ENCODE results near the gene KLRB1. TPM values are rescaled to one million over a fixed set of nuclear protein-coding genes. Genes with fewer than 3 reads are reported as not detected.
"Not testable (repeated sequence)": the region's sequence is repeated elsewhere in the genome, so short reads cannot be mapped to it uniquely, and the experiment has no call there.

Gene KLRB1
- total RNA-seq, 1 donor from 2014 or later, result not detected

DNA sequence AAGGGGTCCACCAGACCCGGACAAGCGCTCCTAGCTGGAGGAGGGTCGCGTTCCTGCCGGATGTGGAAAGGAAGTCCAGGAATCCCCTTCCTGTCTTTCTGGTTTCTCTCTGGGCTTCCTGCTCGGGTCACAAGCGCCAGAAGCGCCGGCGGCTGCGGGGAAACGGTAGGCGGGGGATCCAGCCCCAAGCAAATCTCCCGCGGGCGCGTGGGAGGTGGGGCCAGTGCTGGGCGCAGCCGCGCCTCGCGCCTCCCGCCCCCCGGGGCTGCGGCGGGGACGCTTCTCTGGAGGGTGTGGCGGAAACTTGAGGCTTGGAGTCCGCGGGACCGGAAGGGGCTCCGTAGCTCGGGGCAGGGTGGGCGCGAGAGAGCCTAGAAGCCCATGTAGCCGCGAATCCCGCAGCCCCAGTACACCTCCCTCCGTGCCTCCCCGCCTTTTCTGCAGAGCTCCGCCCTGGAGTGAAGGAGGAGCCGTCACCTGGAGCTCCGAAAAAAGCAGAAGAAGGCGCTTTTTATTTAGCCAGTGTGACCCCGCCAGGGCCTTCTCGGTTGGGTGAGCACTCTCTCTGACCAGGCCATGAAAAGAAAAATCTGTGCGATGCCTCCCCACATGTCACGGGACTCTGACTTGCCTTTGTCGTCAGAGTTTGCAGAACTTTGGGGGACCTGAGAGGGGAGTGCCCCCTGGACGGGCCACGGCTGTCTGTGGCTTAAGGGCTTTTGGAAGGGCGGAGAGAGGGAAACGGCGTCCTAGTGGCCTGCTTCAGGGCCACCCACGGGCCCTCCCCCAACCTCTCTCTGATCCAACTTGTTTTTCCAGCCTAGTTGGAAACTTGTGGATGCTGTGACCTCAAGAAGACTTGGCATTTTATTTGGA, 40.3 kb upstream of the KLRB1 start:
- H3K36me3 Mint-ChIP-seq (ENCODE audit: low read depth), result peaks cover 3% of the 10 kb centered on the region
- H3K27me3 Mint-ChIP-seq (ENCODE audit: low read depth), result no peaks in the 10 kb centered on the region
- peak overlapping the region; percentile 94 for H3K27ac Mint-ChIP-seq (ENCODE audit: unreplicated experiment)
- H3K9me3 Mint-ChIP-seq (ENCODE audit: low read depth), result peaks cover 7% of the 10 kb centered on the region
- peaks cover 45% of the 10 kb centered on the region for H3K4me1 Mint-ChIP-seq (ENCODE audit: low read depth)
- TF ChIP-seq, protein P1, sequence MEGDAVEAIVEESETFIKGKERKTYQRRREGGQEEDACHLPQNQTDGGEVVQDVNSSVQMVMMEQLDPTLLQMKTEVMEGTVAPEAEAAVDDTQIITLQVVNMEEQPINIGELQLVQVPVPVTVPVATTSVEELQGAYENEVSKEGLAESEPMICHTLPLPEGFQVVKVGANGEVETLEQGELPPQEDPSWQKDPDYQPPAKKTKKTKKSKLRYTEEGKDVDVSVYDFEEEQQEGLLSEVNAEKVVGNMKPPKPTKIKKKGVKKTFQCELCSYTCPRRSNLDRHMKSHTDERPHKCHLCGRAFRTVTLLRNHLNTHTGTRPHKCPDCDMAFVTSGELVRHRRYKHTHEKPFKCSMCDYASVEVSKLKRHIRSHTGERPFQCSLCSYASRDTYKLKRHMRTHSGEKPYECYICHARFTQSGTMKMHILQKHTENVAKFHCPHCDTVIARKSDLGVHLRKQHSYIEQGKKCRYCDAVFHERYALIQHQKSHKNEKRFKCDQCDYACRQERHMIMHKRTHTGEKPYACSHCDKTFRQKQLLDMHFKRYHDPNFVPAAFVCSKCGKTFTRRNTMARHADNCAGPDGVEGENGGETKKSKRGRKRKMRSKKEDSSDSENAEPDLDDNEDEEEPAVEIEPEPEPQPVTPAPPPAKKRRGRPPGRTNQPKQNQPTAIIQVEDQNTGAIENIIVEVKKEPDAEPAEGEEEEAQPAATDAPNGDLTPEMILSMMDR (IDR thresholded peaks at IDR 0.05), result peak; percentile 24
- no peak for DNase-seq (ENCODE audit: low spot score)
- peak overlapping the region; percentile 87 for H3K4me3 Mint-ChIP-seq (ENCODE audit: unreplicated experiment)

DNA sequence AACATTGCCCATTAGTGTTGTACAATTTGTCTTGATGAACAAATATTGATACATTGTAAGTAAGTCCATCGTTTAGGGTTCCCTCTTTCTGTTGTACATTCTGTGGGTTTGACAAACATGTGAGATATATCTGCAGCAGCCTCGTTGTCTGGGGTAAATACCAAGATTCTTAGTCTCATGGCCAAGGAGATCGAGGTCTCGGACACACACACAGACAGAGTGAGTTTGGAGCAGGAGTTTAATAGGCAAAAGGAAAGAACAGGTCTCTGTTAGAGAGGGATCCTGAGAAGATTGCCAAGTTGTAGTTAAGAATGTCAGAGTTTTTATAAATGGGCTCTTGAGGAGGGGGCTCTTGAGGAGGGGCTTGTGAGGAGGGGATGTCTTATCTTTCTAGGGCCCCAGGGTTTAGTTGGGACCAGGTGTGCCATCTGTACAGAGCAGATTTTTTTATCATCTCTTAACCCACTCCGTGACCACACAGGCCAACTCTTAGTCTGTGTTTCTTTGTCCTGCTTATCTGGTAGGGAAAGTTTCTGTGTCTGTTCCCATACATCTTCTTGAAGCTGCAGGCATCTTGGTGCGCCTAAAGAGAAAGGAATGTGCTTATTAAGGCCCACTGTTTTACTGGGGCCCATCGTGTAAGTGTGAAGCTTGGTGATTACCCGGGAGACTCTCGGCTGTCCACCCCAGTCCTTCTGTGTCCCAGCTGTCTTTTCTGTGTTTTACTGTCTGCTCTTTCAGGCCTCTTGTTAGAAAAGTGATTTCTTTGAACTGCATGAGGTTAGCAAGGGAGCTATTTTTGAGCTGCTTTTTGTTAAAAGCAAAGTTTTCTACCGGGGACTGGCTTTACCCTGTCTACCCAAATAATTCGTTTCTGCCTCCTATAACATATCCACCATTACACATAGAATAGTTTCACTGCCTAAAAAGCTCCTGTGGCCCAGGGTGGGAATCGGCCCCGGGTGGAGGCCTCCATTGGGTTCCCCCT, 39.4 kb upstream of the KLRB1 start:
- H3K27me3 Mint-ChIP-seq (ENCODE audit: low read depth), result no peaks in the 10 kb centered on the region
- TF ChIP-seq, protein P1 (IDR thresholded peaks at IDR 0.05), result no peak
- peaks cover 3% of the 10 kb centered on the region for H3K36me3 Mint-ChIP-seq (ENCODE audit: low read depth)
- no peak for DNase-seq (ENCODE audit: low spot score)
- H3K4me3 Mint-ChIP-seq (ENCODE audit: unreplicated experiment), result peak overlapping the region; percentile 87
- H3K4me1 Mint-ChIP-seq (ENCODE audit: low read depth), result peaks cover 45% of the 10 kb centered on the region
- H3K9me3 Mint-ChIP-seq (ENCODE audit: low read depth), result peaks cover 7% of the 10 kb centered on the region
- H3K27ac Mint-ChIP-seq (ENCODE audit: unreplicated experiment), result peak overlapping the region; percentile 87

DNA sequence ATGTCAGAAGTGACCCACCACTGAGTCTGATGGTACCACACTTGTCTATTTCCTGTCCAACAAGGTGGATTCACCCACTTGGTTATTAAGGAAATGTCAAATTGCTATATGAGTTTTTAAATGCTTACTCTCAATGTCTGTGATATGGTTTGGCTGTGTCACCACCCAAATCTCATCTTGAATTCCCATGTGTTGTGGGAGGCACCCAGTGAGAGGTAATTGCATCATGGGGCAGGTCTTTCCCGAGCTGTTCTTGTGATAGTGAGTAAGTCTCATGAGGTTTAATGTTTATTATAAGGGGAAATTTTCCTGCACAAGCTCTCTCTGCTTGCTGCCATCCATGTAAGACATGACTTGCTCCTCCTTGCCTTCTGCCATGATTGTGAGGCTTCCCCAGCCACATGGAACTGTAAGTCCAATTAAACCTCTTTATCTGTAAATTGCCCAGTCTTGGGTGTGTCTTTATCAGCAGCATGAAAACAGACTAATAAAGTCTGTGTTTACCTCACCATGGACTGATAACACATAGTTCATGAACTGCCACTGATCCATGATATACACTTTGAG, 37.4 kb upstream of the KLRB1 start:
- not testable (repeated sequence) for H3K9me3 Mint-ChIP-seq (ENCODE audit: low read depth); H3K27me3 Mint-ChIP-seq (ENCODE audit: low read depth); DNase-seq (ENCODE audit: low spot score); H3K36me3 Mint-ChIP-seq (ENCODE audit: low read depth); H3K27ac Mint-ChIP-seq (ENCODE audit: unreplicated experiment); H3K4me3 Mint-ChIP-seq (ENCODE audit: unreplicated experiment)
- peaks cover 28% of the 10 kb centered on the region for H3K4me1 Mint-ChIP-seq (ENCODE audit: low read depth)

DNA sequence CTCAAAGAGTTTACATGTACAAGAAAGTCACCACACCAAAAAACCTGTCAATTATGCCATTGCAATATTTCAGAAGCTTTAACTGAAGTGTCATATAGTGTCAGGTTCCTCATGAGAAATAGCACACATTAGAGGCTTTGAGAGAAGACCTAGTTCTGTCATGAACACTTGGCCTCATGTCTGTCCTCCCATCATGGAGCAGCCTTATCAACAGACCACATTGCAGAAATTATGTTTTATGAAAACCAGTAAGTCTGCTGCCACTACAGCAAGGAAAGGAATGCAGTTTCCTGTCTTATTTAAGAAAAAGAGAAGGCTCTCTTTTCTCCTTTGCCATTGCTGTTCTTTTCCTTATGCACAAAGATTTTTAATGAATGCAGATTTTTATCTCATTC, 35.5 kb upstream of the KLRB1 start:
- H3K36me3 Mint-ChIP-seq (ENCODE audit: low read depth), result no peaks in the 10 kb centered on the region
- H3K4me1 Mint-ChIP-seq (ENCODE audit: low read depth), result peaks cover 10% of the 10 kb centered on the region
- H3K27me3 Mint-ChIP-seq (ENCODE audit: low read depth), result no peaks in the 10 kb centered on the region
- H3K9me3 Mint-ChIP-seq (ENCODE audit: low read depth), result peaks cover 2% of the 10 kb centered on the region
- no peak overlapping the region for H3K4me3 Mint-ChIP-seq (ENCODE audit: unreplicated experiment)
- DNase-seq (ENCODE audit: low spot score), result no peak
- TF ChIP-seq, protein P1 (IDR thresholded peaks at IDR 0.05), result no peak
- H3K27ac Mint-ChIP-seq (ENCODE audit: unreplicated experiment), result no peak overlapping the region

DNA sequence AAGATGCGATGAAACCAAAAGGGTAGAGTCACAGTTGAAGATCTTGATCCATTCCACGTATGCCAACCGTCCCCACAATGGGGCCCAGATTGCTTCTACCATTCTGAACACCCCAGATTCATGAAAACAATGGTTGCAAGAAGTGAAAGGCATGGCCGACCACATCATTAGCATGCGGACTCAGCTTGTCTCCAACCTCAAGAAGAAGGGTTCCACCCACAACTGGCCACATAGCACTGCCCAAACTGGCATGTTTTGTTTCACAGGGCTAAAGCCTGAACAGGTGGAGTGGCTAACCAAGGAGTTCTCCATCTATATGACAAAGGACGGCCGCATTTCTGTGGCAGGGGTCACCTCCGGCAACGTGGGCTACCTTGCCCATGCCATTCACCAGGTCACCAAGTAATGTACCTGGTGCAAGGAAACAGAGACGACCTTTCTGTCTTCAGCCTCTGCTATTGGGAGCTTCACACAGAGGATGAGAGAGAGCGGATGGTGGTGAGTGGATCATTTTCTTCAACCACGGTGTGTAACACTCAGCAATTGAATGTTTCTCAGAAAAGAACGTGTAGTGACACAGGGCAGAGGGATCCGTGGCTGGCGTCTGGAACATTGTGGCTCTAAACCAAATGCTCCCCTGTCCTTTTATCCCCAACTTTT, 35.0 kb upstream of the KLRB1 start:
- H3K4me1 Mint-ChIP-seq (ENCODE audit: low read depth), result peaks cover 9% of the 10 kb centered on the region
- H3K27ac Mint-ChIP-seq (ENCODE audit: unreplicated experiment), result no peak overlapping the region
- no peak for DNase-seq (ENCODE audit: low spot score)
- H3K27me3 Mint-ChIP-seq (ENCODE audit: low read depth), result no peaks in the 10 kb centered on the region
- no peaks in the 10 kb centered on the region for H3K36me3 Mint-ChIP-seq (ENCODE audit: low read depth)
- no peak overlapping the region for H3K4me3 Mint-ChIP-seq (ENCODE audit: unreplicated experiment)
- TF ChIP-seq, protein P1 (IDR thresholded peaks at IDR 0.05), result no peak
- peaks cover 2% of the 10 kb centered on the region for H3K9me3 Mint-ChIP-seq (ENCODE audit: low read depth)
